BE2C (cell line): Measurements from ENCODE around the gene EHD4.

Experiments used
- DNase-seq: peaks from one replicate; pipeline ENCODE4 v3.0.0-alpha.2; 2020
- H3K27me3 ChIP-seq: fragments of 250-450 bp; sonication (Bioruptor Pico); 2 replicates; pipeline ENCODE4 v1.5.1; 2020; ENCODE audit warnings: mild to moderate bottlenecking
- H3K36me3 ChIP-seq: fragments of 250-450 bp; sonication (Bioruptor Pico); 2 replicates; pipeline ENCODE4 v1.5.1; 2020; ENCODE audit warnings: mild to moderate bottlenecking
- H3K4me1 ChIP-seq: fragments of 250-450 bp; sonication (Bioruptor Pico); 2 replicates; pipeline ENCODE4 v1.5.1; 2020
- H3K4me3 ChIP-seq: 2 replicates; pipeline ENCODE4 v1.5.1; 2011; ENCODE audit warnings: low read depth, low read length
- H3K9me3 ChIP-seq: fragments of 250-450 bp; sonication (Bioruptor Pico); 2 replicates; pipeline ENCODE4 v1.5.1; 2020
- TF ChIP-seq, protein P1 (sequence below): IDR thresholded peaks from 2 replicates; pipeline ENCODE4 v1.5.1; 2012; ENCODE audit warnings: mild to moderate bottlenecking, low read depth, low read length

EHD4 gene

GRCh38 chr15:41904541-41905005 is 67.8 kb downstream of the EHD4 start:
- TF ChIP-seq, protein P1, sequence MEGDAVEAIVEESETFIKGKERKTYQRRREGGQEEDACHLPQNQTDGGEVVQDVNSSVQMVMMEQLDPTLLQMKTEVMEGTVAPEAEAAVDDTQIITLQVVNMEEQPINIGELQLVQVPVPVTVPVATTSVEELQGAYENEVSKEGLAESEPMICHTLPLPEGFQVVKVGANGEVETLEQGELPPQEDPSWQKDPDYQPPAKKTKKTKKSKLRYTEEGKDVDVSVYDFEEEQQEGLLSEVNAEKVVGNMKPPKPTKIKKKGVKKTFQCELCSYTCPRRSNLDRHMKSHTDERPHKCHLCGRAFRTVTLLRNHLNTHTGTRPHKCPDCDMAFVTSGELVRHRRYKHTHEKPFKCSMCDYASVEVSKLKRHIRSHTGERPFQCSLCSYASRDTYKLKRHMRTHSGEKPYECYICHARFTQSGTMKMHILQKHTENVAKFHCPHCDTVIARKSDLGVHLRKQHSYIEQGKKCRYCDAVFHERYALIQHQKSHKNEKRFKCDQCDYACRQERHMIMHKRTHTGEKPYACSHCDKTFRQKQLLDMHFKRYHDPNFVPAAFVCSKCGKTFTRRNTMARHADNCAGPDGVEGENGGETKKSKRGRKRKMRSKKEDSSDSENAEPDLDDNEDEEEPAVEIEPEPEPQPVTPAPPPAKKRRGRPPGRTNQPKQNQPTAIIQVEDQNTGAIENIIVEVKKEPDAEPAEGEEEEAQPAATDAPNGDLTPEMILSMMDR = peak; percentile 98
- DNase-seq = peak; percentile 80
- Histone ChIP-seq H3K9me3 (no peaks in the 10 kb centered on the region), H3K4me1 (peaks cover 23% of the 10 kb centered on the region), H3K27me3 (no peaks in the 10 kb centered on the region), H3K36me3 (no peaks in the 10 kb centered on the region; the same call in 1 of the 2 replicates), H3K4me3 (no peak overlapping the region)

- no peaks in the 10 kb centered on the region; the same call in 1 of the 2 replicates for H3K36me3 ChIP-seq
Observed at GRCh38 chr15:41903782-41904181, 68.6 kb downstream of the EHD4 start.

GRCh38 chr15:41901431-41901830 is 70.9 kb downstream of the EHD4 start:
- Histone ChIP-seq H3K27me3 (no peaks in the 10 kb centered on the region), H3K36me3 (no peaks in the 10 kb centered on the region), H3K4me1 (peaks cover 23% of the 10 kb centered on the region), H3K4me3 (no peak overlapping the region), H3K9me3 (no peaks in the 10 kb centered on the region)
- DNase-seq = no peak
- TF ChIP-seq, protein P1 = no peak

More at GRCh38 chr15:41903782-41904181, 68.6 kb downstream of the EHD4 start:
- no peak for DNase-seq
- Histone ChIP-seq H3K9me3 (no peaks in the 10 kb centered on the region), H3K4me3 (no peak overlapping the region), H3K4me1 (peaks cover 19% of the 10 kb centered on the region), H3K27me3 (no peaks in the 10 kb centered on the region)
- TF ChIP-seq, protein P1 = no peak

DNA sequence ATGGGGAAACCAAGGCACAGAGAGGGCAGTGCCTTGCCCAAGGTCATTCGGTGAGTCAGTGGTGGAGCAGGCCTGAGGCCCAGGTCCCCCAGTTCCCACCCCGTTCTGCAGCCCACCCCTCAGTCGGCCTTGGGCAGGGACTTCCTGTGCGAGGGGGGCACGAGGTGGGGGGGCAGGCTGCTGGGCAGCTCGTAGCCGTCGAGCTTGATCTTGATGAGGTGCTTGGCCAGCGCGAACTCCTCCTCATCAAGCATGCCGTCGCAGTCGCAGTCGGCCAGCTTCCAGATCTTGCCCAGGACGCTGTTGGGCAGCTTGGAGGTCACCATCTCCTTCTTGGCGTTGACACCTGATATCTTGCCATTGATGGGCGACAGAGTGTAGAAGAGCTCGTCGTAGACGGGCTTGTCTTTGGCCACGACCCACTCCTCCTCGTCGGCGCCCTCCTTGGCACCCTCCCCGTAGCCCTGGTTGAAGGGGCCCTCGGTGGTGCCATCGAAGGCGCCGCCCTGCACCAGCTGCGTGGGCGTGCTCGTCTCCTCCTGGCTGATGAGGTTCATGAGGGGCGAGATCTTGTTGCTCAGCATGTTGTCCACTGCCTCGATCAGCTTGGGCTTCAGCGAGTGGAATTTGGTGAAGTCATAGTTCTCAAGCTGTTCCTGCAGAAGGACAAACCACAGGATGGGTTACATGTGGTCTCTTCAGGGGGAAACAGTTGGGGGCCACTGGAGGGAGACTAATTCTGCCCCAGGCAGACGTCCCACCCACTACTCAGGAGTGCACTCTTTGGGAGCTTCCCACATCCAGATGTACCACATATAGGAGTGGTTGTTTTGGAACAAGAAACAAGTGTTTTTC is 71.6 kb downstream of the EHD4 start:
- TF ChIP-seq, protein P1 = no peak
- Histone ChIP-seq H3K27me3 (no peaks in the 10 kb centered on the region), H3K4me1 (peaks cover 23% of the 10 kb centered on the region), H3K9me3 (no peaks in the 10 kb centered on the region), H3K4me3 (no peak overlapping the region), H3K36me3 (no peaks in the 10 kb centered on the region)
- no peak for DNase-seq

DNA sequence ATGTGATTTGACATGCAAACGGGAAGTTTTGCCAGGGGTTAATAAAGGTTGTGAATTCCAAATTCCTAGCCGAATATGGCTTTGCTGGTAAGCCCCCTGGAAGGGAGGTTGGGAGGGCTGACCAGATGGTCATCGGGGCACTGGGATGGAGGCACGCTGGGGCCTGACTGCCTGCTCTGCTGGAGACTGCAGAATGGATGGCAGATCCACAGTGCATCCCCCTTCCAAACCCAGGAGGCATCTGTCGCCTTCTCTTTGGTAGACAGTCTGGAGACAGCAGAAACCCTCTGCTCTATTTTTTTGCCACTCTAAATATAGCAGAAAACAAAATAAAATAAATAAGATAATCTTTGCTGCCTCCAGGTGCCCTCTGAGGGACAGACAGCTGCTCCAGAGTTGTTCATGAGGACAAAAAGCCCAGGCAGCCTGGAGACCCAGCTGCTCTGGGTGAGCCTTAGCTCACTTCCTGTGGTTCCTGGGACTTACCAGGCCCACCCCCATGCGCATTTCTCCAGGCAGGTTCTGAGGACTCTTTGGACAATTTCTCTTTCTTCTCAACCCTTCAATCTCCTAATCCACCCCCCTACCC is 72.4 kb downstream of the EHD4 start:
- no peaks in the 10 kb centered on the region for H3K36me3 ChIP-seq
- peaks cover 24% of the 10 kb centered on the region for H3K4me1 ChIP-seq
- TF ChIP-seq, protein P1 = no peak
- no peaks in the 10 kb centered on the region for H3K27me3 ChIP-seq
- DNase-seq = no peak
- no peaks in the 10 kb centered on the region for H3K9me3 ChIP-seq
- H3K4me3 ChIP-seq = no peak overlapping the region

DNA sequence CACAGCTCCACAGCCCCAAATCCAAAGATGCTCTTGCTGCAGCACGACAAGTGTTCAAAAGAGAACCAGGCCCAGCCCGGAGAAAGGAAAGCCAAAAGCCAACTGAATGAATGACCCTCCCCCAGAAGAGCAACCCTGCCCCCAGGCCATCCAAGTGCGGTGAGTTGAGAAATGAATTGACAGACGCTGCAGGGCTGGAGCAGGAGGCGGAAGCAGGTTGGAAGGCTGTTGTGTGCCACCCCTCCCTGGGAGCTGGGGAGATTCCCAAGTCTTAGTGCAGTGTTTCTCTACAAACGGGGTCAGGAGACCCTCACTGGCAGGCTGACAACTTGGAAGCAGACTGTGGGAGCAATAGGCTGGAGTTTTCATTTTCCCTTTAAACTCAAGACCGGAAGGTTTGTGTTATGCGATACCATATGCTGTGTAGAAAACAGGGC is 75.0 kb downstream of the EHD4 start:
- H3K4me1 ChIP-seq = peaks cover 40% of the 10 kb centered on the region
- H3K36me3 ChIP-seq = no peaks in the 10 kb centered on the region
- TF ChIP-seq, protein P1 = no peak
- H3K9me3 ChIP-seq = no peaks in the 10 kb centered on the region
- DNase-seq = peak; percentile 44
- H3K4me3 ChIP-seq = no peak overlapping the region
- H3K27me3 ChIP-seq = no peaks in the 10 kb centered on the region
